HG03378 (cell line): ENCODE results near the gene ACP2.
A peak's percentile ranks its signal among the peaks of the same experiment; 100 is the strongest.

Source experiments
- ATAC-seq: cut with Tn5 transposase; IDR thresholded peaks from one replicate; pipeline ENCODE4 v1.9.1; 2021; ENCODE audit warnings: mild to moderate bottlenecking, moderate library complexity; ENCODE audit not compliant: unreplicated experiment

Gene ACP2

DNA sequence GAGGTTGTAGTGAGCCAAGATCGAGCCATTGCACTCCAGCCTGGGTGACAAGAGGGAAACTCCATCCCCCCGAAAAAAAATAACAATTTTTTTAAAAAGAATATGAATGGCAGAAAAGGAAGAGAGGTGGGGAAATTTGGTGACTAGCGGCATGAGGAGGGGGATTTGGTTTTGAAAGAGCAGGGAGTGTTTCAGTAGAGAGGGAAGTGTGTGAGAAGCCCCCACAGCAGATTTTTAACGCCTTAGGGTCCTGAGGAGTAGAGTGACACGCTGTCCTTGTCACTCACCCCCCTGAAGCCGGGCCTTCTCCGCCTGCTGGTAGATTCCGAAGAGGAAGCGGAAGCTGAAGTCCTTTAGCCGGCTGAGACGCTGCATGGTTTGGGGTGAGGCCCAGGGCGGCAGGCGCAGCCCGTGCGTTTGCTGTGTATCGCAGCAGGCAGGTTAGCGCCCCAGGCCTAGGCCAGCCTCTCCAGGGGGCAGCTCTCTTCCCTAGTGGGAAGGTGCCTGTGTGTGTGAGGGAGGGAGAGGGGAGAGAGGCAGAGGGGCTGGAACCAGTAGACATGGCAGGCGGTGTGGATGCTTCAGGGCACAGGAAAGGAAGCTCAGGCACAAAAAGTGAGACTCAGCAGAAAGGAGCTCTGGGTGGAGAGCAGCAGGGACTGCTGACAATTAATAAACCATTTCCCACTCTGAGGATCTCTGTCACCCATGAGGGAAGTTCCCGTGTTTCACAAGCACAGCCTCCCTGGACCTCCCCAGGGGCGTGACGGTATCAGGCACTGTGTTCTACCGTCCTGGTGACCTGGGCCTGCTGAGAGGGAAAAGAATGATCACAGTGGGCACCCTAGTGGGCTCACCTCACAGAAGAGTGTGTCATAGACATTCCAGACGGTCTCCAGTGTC is 3.9 kb downstream of the ACP2 start:
- ATAC-seq: no peak

DNA sequence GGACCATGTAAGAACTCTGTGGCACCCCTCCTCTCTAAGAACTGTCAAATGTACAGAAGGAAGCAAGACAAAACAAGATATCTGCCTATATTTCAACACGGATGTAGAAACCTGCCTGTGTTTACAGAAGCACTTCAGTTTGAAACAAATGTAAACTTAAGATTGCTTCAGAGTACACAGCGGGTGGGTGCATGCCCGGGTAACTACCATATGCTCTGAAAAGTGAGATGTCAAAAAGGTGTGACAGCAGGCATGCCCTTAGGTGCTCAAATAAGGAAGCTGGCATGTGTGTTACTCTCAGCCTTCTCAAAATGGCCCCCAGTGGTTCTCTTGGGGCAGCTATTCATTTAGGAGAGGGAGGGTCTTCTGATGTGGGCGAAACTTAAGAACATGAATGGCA is 5.2 kb downstream of the ACP2 start:
- no peak for ATAC-seq

DNA sequence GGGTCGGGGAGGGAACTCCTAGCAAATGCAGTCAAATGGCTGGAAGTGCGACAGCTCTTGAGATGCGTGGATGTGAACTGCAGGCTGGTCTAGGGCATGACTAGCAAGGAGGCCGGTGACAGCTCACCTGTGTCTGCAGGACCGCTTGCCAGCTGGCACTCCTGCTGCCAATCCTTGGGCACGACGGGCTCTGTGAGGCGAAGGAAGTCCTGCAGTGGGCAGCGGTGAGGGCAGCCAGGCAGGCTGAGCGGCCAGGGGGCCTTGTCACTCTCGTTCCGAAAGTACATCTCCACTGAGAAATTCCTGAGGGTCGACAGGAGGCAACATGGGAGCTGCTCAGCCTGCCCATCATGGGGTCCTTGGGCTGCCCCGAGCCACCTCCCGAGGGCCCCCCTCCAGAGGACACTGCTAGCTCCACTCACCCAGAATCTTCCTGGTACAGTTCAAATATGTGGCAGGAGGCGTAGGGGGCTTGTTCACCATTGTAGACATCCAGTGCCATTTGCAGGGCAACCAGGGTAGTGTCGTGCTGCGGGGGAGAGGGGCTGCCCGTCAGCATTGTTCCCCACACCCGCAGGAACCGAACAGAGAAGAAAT is 5.9 kb downstream of the ACP2 start:
- no peak for ATAC-seq

DNA sequence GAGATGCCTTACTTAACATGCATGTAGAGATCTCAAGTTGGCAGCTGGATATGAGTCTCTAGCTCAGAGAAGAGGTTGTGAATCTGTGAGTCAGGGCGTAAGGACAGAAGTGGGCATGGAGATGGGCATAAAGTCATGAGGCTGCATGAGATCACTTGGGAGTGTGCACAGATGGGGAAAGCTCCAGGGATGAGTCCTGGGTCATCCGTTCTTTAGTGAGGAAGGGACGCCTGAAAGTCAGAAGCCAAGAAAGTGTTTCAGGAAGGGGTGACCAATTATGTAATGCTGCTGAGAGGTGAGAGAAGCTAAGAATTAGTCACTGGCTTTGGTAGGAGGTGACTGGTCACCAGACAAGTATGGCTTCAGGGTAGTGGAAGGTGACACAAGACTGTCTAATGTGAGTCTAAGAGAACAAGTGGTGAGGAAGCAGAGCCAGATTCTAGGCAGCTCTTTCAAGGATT is 6.7 kb downstream of the ACP2 start:
- no peak for ATAC-seq

DNA sequence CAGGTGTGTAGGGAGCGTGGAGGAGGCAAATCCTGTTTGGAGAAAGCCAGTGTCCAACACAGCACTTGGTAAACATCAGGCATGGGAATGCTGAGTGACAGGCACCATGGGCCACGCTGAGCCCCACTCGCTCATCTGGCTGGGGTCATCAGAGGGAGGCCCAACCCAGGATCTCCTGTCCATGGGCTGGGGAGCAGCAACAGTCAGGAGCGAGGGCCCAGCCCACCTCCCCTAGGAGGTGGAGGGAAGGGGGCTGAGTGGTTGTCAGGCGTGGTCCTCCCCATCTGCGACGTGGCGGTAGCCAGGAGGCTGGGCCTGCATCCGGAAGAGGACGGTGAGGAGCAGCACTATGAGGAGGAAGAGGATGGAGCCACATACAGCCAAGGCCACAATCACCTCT is 8.8 kb downstream of the ACP2 start:
- no peak for ATAC-seq

DNA sequence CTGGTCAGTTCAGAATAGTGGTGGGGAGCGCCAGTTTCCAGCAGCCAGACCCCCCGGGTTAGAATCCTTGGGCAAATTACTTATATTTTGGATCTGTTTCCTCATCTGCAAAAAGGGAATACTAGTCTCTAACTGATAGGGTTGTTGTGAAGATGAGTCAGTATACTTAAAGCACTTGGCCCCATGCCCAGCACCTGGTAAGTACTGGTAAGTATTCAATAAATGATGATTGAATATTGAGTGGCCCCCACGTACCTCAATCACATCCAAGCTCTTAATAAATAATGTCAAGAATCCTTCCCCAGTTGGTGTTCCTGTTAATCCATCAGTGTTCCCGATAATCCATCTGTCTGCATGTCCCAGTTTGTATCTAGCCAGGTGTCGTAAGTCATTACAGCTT is 12.1 kb downstream of the ACP2 start:
- ATAC-seq: no peak

DNA sequence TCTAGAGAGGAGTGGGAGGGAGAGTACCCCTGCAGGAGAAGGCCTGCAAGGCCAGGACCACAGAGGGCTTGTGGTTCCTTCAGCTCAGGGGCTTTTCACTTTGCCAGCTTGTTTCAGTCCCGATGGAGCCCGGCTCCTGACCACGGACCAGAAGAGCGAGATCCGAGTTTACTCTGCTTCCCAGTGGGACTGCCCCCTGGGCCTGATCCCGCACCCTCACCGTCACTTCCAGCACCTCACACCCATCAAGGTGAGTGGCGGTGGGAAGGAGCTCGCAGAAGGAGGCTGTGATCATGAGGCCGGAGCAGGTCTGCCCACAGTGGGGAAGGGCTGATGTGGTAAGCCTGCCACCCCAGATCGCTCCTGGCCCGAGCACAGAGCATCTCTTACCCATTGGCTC is 13.5 kb downstream of the ACP2 start:
- ATAC-seq: no peak

DNA sequence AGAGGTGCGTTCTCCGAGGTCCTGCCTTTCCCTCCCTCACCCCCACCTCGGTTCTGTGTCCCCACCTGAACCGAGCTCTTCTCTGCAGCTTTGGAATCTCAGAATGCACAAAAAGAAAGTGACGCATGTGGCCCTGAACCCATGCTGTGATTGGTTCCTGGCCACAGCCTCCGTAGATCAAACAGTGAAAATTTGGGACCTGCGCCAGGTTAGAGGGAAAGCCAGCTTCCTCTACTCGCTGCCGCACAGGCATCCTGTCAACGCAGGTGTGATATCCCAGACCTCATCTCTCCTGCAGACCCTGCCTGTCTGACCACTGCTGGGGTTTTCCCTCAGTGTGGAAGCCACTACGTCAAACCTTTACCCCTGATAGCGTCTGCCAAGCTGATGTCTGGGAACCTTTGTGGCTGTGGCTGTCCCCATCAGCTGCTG is 13.9 kb downstream of the ACP2 start:
- no peak for ATAC-seq

DNA sequence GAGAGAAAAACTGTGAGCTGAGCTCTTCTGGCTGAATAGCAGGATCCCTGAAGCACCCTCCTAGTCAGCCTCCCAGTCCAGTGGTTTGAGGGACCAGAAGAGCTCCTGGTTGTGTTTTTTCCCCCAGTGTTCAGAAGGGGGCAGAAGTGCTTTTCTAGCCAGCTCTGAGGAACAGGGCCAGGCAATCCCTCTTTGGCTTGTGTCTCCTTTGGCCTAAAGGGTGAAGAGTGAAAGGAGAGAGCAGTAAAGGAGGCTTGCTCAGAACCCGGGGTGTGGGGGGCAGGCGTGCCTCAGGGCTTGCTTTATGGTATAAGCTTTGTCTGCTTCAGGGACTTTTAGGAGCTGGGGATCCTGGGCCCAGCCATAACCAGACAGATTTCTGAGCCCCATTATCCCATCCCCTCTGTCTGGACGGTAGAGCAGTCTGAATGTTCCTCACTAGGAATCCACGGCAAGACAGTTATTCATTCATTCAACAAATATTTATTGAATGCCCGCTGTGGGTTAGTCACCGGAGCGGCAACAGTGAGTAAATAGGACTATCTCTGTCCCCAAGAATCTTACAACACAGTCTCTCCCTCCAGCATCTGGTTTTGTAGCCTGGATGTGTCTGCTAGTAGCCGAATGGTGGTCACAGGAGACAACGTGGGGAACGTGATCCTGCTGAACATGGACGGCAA is 14.5 kb downstream of the ACP2 start:
- ATAC-seq: no peak

DNA sequence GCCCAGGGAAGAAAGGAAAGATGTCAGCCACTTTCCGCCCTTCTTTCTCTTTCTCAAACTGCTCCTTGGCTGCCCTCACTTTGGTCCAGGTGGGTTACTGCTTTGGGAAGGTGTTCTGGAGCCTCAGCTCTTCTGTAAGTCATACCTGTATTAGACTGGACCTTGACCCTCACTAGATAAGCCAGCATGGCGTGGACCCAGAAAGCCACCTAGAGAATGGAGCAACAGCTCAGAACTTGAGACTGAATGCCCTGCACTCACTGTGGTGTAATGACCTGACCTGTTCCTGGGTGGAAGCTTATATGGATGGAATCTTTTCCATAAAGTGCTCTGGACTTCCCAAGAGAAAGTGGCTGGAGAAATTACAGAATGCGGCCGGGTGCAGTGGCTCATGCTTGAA is 15.6 kb downstream of the ACP2 start:
- ATAC-seq: no peak

DNA sequence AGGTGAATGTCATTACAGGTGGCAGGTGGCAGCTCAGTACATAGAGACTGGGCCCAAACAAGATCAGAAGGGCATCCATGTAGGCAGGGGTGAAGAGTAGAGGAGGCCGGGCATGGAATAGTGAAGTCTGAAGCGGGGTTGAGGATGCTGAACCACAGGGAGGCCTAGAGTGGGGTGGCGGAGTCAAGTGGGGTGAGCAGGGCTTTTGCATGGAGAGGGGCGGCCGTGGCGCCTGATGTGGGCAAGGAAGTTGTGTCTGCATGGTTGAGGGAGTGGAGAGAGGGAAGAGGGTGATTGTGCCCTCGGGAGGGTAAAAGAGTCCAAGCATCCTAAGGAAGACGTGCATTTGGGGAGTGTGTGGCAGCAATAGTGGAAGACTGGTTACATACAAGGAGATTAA is 19.5 kb downstream of the ACP2 start:
- ATAC-seq: no peak

DNA sequence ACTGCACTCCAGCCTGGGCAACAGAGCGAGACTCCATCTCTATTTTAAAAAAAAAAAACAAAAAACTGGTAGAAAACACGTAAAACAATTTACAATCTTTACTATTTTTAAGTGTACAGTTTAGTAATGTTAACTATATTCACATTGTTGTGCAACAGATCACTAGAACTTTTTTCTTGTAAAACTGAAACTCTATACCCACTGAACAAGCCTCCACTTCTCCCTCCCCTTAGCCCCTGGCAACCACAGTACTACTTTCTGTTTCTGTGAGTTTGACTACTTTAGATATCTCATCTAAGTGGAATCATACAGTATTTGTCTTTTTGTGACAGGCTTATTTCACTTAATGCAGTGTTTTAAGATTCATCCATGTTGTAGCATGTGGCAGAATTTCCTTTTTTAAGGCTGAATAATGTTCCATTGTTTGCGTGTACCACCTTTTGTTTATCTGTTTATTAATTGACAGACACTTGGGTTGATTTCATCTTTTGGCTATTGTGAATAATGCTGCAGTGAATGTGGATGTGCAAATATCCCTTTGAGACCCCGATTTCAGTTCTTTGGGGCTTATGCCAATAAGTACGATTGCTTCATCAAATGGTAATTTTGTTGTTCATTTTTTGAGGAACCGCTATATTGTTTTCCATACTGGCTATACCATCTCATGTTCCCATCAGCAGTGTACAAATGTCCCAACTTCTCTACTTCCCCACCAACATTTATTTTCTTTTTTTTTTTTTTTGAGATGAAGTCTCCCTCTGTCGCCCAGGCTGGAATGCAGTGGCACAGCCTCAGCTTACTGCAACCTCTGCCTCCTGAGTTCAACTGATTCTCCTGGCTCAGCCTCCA is 22.8 kb downstream of the ACP2 start:
- peak; percentile 91 for ATAC-seq

DNA sequence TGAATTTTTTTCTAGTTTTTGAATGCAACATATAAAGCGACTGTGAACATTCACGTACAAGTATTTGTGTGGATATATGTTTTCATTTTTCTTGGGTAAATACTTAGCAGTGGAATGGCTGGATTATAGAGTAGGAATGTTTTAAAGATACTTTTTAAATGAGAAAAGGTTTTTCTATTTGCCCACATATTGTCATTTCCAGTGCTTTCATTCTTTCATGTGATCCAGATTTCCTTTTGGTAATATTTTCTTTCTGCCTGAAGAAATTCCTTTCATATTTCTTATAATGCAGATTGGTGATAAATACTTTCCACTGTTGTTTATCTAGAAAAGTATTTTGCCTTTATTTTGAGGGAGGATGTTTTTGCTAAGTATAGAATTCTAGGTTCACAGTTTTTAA is 25.9 kb downstream of the ACP2 start:
- ATAC-seq: no peak

DNA sequence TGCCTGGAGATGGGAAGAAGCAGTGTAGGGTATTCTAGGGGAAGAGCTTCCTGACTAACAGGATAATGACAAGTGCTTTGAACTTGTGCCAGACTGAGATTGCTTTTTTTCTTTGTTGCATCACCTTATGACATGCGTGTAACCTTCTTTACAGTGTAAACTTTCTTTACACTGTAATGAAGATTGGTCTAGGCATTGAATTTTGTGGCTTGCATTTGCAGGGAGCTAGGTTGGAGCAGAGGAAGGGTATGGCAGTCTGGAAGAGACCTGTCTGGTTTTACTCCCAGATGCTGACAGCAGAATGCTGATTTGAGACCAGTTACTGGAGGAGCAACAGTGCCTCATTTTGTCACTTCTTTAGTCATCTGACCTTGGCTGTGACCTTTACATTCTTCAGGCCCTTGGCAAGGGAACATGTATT is 28.2 kb downstream of the ACP2 start:
- no peak for ATAC-seq

DNA sequence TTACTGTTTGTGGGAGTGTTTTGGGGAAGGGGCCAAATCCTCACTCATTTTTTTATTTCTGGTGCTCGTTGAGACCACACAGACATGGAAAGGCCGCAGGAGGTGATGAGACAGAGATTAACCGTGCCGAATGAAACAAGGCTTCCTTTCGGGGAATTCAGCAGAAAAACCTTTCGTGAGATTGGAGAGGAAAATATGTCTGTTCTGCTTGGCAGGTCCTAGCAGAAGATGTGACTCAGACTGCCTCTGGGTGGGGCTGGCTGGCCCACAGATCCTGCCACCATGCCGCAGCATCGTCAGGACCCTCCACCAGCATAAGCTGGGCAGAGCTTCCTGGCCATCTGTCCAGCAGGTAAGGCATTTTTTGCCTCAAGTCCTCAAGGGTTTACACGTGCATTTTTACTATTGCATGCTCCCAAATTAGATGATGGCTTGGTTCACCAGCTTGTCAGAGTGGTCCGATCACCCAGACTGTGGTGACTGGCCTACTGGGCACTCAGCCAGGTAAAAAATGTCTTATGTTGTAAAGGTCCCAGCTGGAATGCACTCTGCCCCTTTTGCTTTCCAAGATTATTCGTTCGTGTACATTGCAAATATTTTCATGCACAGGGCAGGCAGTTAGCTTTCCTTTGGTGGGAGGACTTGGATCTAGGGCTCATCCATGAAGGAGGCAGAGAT is 32.4 kb downstream of the ACP2 start:
- peak; percentile 41 for ATAC-seq

DNA sequence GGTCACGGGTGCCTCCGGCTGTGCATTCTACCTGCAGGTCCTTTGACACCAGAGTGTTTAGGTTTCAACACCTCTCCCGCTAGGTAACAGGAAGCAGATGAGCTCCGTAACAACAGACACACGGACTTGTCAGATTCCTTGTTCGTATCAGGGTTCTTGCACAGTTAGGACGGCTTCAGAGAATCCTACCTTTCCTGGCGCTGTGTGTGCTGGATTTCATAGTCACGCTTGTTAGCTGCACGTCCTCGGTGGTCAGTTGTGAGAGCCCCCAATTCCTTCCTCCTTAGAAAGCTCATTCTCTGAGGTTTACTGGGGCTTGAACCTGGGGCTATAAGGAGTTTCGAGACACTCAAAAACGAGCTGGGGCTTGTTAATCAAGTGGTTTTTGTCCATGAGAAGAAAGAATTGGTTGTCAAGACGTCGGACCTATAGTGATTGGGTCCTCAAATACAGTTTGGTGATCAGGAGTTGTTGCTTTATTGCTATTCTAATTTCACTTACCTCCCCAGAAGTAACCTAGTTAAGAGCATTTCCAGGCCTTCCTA is 33.2 kb downstream of the ACP2 start:
- ATAC-seq: no peak

DNA sequence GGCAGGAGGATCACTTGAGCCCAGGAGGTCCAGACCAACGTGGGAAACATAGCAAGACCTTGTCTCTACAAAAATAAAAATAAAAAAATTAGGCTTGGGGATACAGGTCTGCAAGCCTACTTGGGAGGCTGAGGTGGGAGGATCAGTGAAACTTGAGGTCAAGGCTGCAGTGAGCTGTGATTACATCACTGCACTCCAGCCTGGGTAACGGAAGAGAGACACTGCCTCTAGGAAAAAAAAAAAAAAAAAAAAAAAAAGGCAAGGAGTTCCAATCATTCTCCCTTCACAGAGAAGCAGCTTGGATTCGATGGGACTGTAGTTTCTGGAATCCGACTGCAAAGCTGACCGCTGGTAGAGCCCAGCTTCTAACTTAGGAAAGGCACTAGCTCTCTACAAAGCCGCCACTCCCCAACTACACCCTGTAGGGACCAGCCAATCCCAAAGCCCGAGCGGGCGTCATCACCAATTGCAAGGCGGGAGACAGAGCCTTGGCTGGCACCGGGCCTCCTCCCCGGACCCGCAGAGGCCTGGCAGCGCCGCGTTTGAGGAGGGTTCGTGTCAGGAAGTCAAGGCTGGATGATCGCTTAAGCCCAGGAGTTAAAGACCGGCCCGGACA is 34.6 kb downstream of the ACP2 start:
- ATAC-seq: peak; percentile 64

DNA sequence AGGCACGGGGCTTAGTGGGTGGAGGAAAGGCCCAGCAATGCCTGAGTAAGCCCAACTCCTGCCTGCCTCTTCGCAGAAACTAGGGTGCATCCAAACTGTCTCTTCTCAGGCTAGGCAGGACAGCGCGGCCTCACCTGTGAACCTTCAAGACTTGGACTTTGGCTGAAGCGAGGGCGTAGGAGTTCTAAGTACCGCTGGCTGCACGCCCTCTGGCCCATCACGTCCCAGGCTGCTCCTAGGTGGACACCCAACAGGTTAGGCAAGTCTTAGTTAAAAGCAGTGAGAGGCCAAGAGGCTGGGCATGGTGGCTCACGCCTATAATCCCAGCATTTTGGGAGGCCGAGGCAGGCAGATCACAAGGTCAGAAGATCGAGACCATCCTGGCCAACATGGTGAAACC is 35.7 kb downstream of the ACP2 start:
- no peak for ATAC-seq

DNA sequence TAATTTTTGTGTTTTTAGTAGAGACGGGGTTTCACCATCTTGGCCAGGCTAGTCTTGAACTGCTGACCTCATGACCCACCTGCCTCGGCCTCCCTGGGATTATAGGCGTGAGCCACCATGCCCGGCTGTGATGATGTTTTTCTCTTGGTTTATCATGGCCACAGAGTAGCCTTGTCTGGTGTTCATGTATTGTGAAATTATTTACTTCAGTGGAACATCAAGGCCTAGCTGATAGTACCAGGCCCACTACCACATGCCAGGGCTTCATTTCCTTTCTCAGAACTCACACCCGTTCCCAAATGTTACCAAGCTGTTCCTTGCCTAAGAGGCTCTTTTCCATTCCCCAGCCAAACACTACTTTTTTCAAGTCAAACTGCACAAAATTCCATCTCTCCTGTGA is 40.0 kb downstream of the ACP2 start:
- ATAC-seq: no peak
